Esophagus squamous epithelium (tissue), 5 donors: ENCODE results near the gene ERRFI1. TPM values are rescaled to one million over a fixed set of nuclear protein-coding genes. Genes with fewer than 3 reads are reported as not detected.

ENCODE experiments used
- DNase-seq: peaks from one replicate; lab custom pipeline; 2025; lab: John Stamatoyannopoulos, UW
- H3K27ac ChIP-seq, 4 donors: fragments of 200-600 bp; sonication (generic); one replicate each; pipeline ENCODE4 v1.5.1; 2016 to 2019; ENCODE audit warnings: mild to moderate bottlenecking in 1 of 4
- H3K27me3 ChIP-seq, 4 donors: fragments of 200-600 bp; sonication (generic); 1 replicate in 3 of 4; 2 replicates in 1 of 4; pipeline versions ENCODE4 v1.5.1 to v1.6.0; 2017 to 2021; ENCODE audit warnings: antibody characterized with exemption in 1 of 4
- H3K36me3 ChIP-seq, 3 donors: fragments of 200-600 bp; sonication (generic); one replicate each; pipeline ENCODE4 v1.5.1; 2016 to 2019
- H3K4me1 ChIP-seq, 3 donors: fragments of 200-600 bp; sonication (generic); one replicate each; pipeline ENCODE4 v1.5.1; 2017 to 2019
- H3K4me3 ChIP-seq, 4 donors: fragments of 200-600 bp; sonication (generic); 1 replicate in 3 of 4; 2 replicates in 1 of 4; pipeline ENCODE4 v1.5.1; 2016 to 2019; ENCODE audit warnings: mild to moderate bottlenecking in 2 of 4, moderate library complexity in 1 of 4
- H3K9me3 ChIP-seq, 3 donors: fragments of 200-600 bp; sonication (generic); one replicate each; pipeline ENCODE4 v1.5.1; 2016 to 2019
- CTCF ChIP-seq, 6 experiments: fragments of 450-650 bp in 4 of 6; fragments of 200-600 bp in 2 of 6; sonication (generic) in 2 of 6; IDR thresholded peaks; one replicate each; pipeline ENCODE4 v1.5.1; 2016 to 2019; ENCODE audit warnings: antibody characterized with exemption in 6 of 6, mild to moderate bottlenecking in 4 of 6, moderate library complexity in 4 of 6
- POLR2A ChIP-seq, 4 donors: fragments of 450-650 bp; IDR thresholded peaks; one replicate each; pipeline ENCODE4 v1.6.1; 2017; ENCODE audit warnings: antibody characterized with exemption in 4 of 4, mild to moderate bottlenecking in 4 of 4, moderate library complexity in 3 of 4
- WGBS, 2 donors: methylation state at CpG; one replicate each; pipeline ENCODE4 v1.1.5; 2018; 5-methylcytosine and 5-hydroxymethylcytosine counted together
- intact Hi-C: fragments of 100-400 bp; cut with DNase I; formaldehyde crosslinking; loops from one replicate; pipeline ENCODE4 v1.15.0; 2022
- total RNA-seq, 4 donors: library from RNA; depleted of rRNA; stranded (reverse); fragments of >200 nt; gene quantifications; one replicate each; pipeline ENCODE4 v1.1.0, GENCODE V29; 2016
- donor health status: DM: yes; HTN: yes; CAD: no.

ERRFI1 gene
- total RNA-seq, 4 donors from 2014 or later, result 23.3 to 95.9 (median 49.3) TPM

- no peaks in the 10 kb centered on the region for H3K27me3 ChIP-seq
- TF ChIP-seq CTCF (IDR thresholded peaks at IDR 0.05) (no peak), POLR2A (IDR thresholded peaks at IDR 0.05) (no peak)
- WGBS, 2 donors, result 60 to 79% methylated on average over 1 of the region's 1 CpG
- intact Hi-C loops, result loop anchor here (10.0 kb wide), 1 partner anchor 326 kb away; the partner anchor contains the start of gene SLC45A1
- H3K36me3 ChIP-seq, result peaks cover 6 to 41% (median 15%) of the 10 kb centered on the region in 3 donors
- no peak for DNase-seq
- H3K27ac ChIP-seq, result no peak overlapping the region
- no peaks in the 10 kb centered on the region for H3K4me1 ChIP-seq
- no peaks in the 10 kb centered on the region for H3K9me3 ChIP-seq
- H3K4me3 ChIP-seq, result no peak overlapping the region
These were observed 37.5 kb downstream of the ERRFI1 start for GRCh38 chr1:7988576-7988975.

- Histone ChIP-seq H3K4me3 (no peak overlapping the region), H3K27me3 (no peaks in the 10 kb centered on the region), H3K27ac (no peak overlapping the region), H3K9me3 (no peaks in the 10 kb centered on the region), H3K36me3 (peaks cover 14 to 49% (median 21%) of the 10 kb centered on the region in 3 donors), H3K4me1 (peaks cover 0 to 5% (median 1%) of the 10 kb centered on the region in 3 donors)
- TF ChIP-seq POLR2A (IDR thresholded peaks at IDR 0.05) (no peak), CTCF (IDR thresholded peaks at IDR 0.05) (no peak)
- DNase-seq, result no peak
- intact Hi-C loops, result loop anchor here (10.0 kb wide), 1 partner anchor 327 kb away; the partner anchor contains the start of gene SLC45A1
- 93 to 100% methylated on average over 5 of the region's 7 CpGs for WGBS, 2 donors
These were observed 38.6 kb downstream of the ERRFI1 start for GRCh38 chr1:7987528-7987927.

- intact Hi-C loops, result loop anchor here (10.0 kb wide), 1 partner anchor 329 kb away; the partner anchor contains the start of gene SLC45A1
- Histone ChIP-seq H3K4me3 (no peak overlapping the region), H3K4me1 (peaks cover 0 to 12% (median 7%) of the 10 kb centered on the region in 3 donors), H3K27me3 (no peaks in the 10 kb centered on the region), H3K36me3 (peaks cover 14 to 56% (median 21%) of the 10 kb centered on the region in 3 donors), H3K9me3 (no peaks in the 10 kb centered on the region), H3K27ac (no peak overlapping the region)
- WGBS, 2 donors, result 79 to 81% methylated on average over 13 to 15 of the region's 15 CpGs
- no peak for TF ChIP-seq CTCF (IDR thresholded peaks at IDR 0.05)
- TF ChIP-seq POLR2A (IDR thresholded peaks at IDR 0.05), result no peak
- no peak for DNase-seq
These were observed 40.1 kb downstream of the ERRFI1 start for GRCh38 chr1:7985851-7986612.

- Histone ChIP-seq H3K27me3 (no peaks in the 10 kb centered on the region), H3K27ac (no peak overlapping the region), H3K9me3 (no peaks in the 10 kb centered on the region), H3K4me3 (no peak overlapping the region), H3K4me1 (peaks cover 0 to 12% (median 7%) of the 10 kb centered on the region in 3 donors), H3K36me3 (peaks cover 14 to 68% (median 30%) of the 10 kb centered on the region in 3 donors)
- intact Hi-C loops, result loop anchor here (10.0 kb wide), 1 partner anchor 330 kb away; the partner anchor contains the start of gene SLC45A1
- 82 to 90% methylated on average over 15 of the region's 15 CpGs for WGBS, 2 donors
- no peak for DNase-seq
- no peak for TF ChIP-seq POLR2A (IDR thresholded peaks at IDR 0.05)
- no peak for TF ChIP-seq CTCF (IDR thresholded peaks at IDR 0.05)
These were observed 41.3 kb downstream of the ERRFI1 start for GRCh38 chr1:7984811-7985210.
